ENCODE measurements around the gene C2CD3.

Gene C2CD3

GRCh38 chr11:74100735-74101134 is 70.1 kb downstream of the C2CD3 start:
- no peak for DNase-seq (ENCODE audit: low read depth)
- H3K4me3 ChIP-seq (ENCODE audit: low read depth, low read length), result no peak overlapping the region
- no peak for TF ChIP-seq CTCF (conservative IDR thresholded peaks at IDR 0.05; ENCODE audit: low read depth, low read length)

GRCh38 chr11:74100231-74100630 is 70.6 kb downstream of the C2CD3 start:
- DNase-seq (ENCODE audit: low read depth), result no peak
- no peak for TF ChIP-seq CTCF (conservative IDR thresholded peaks at IDR 0.05; ENCODE audit: low read depth, low read length)
- no peak overlapping the region for H3K4me3 ChIP-seq (ENCODE audit: low read depth, low read length)

- no peak for DNase-seq (ENCODE audit: low read depth)
- no peak overlapping the region for H3K4me3 ChIP-seq (ENCODE audit: low read depth, low read length)
- no peak for TF ChIP-seq CTCF (conservative IDR thresholded peaks at IDR 0.05; ENCODE audit: low read depth, low read length)
Observed at GRCh38 chr11:74097686-74098237, 73.0 kb downstream of the C2CD3 start.

GRCh38 chr11:74094393-74094792 is 76.4 kb downstream of the C2CD3 start:
- no peak overlapping the region for H3K4me3 ChIP-seq (ENCODE audit: low read depth, low read length)
- TF ChIP-seq CTCF (conservative IDR thresholded peaks at IDR 0.05; ENCODE audit: low read depth, low read length), result peak; percentile 3
- DNase-seq (ENCODE audit: low read depth), result no peak

GRCh38 chr11:74092425-74092824 is 78.4 kb downstream of the C2CD3 start:
- no peak overlapping the region for H3K4me3 ChIP-seq (ENCODE audit: low read depth, low read length)
- DNase-seq (ENCODE audit: low read depth), result no peak
- no peak for TF ChIP-seq CTCF (conservative IDR thresholded peaks at IDR 0.05; ENCODE audit: low read depth, low read length)

GRCh38 chr11:74091549-74091948 is 79.3 kb downstream of the C2CD3 start:
- DNase-seq (ENCODE audit: low read depth), result no peak
- H3K4me3 ChIP-seq (ENCODE audit: low read depth, low read length), result no peak overlapping the region
- no peak for TF ChIP-seq CTCF (conservative IDR thresholded peaks at IDR 0.05; ENCODE audit: low read depth, low read length)

GRCh38 chr11:74090701-74091100 is 80.1 kb downstream of the C2CD3 start:
- no peak overlapping the region for H3K4me3 ChIP-seq (ENCODE audit: low read depth, low read length)
- peak; percentile 73 for DNase-seq (ENCODE audit: low read depth)
- TF ChIP-seq CTCF (conservative IDR thresholded peaks at IDR 0.05; ENCODE audit: low read depth, low read length), result peak; percentile 69

Data from choroid plexus epithelial cell (primary cell).